Amniotic epithelial cell (primary cell): ENCODE results near the gene TMEM101.
A peak's percentile ranks its signal among the peaks of the same experiment; 100 is the strongest.
"Not testable (repeated sequence)": the region's sequence is repeated elsewhere in the genome, so short reads cannot be mapped to it uniquely, and the experiment has no call there.

Source experiments
- DNase-seq: peaks from one replicate; pipeline ENCODE4 v3.0.0-alpha.2; 2010; ENCODE audit warnings: low read depth

Gene TMEM101

DNA sequence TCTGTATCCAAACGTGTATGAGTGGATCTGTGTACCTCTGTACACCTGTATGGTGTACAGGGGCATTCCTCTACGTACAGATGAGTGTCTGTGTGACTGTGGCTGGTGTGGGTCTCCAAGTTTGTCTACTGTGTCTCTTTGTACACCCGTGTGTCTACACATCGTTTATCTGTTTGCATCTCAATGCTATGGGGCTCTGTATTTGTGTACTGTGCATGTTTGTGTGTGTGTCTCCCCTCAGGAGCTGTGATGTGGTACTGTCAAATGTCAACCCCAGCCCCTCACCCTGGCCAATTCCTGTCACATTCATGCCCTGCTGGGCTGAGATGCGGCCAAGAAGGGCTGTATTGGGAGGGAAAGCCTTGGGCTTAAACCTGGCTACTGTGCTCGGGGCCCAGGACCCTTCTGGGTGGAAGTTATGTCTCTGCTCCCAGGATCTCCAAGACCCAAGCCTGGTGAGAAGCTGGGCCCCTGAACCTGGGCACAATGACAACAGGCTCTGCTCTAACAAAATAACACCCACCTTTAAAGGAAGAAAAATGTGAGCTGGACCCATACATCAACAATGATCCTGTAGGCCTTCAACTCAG is 13.8 kb downstream of the TMEM101 start:
- DNase-seq = no peak

DNA sequence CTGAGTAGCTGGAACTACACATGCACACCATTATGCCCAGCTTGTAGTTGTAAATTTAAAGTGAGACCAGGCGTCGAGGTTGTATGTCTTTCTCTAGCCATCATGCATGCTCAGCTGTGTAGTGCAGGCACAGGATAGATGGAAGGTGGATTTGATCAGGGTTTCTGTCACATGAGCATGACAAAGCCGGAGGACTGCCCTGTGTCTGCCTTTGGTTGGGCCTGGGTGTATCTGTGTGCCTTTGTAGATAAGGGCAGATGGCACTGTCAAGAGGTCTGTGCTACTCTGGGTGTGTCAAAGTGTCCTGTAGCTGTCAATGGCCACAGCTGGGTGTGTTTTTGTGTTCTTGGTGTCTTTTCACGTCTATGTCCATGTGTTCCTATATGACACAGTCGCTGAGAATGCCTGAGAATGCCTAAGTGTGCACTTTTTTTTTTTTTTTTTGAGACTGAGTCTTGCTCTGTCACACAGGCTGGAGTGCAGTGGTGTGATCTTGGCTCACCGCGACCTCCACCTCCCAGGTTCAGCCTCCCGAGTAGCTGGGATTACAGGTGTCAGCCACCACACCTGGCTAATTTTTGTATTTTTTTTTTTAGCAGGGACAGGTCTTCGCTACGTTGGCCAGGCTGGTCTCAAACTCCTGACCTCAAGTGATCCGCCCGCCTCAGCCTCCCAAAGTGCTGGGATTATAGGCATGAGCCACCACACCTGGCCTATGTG is 14.5 kb downstream of the TMEM101 start:
- no peak for DNase-seq

DNA sequence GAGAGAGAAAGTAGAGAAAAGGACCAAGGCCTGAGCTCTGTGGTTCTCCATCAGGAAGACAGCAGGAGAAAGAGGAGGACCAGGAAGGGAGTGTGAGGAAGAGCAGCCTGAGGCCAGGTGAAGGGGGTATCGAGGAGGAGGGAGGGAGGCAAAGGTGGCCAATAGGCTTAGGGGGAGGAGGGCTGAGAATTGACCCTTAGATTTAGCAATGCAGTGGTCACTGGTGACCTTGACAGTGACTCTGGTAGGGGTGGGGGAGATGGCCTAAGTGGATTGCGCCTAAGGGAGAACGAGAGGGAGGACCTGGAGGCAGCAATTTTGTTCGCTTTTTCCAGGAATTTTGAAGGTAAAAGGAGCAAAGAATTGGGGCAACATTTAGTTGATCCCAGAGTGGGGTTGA is 15.7 kb downstream of the TMEM101 start:
- no peak for DNase-seq

DNA sequence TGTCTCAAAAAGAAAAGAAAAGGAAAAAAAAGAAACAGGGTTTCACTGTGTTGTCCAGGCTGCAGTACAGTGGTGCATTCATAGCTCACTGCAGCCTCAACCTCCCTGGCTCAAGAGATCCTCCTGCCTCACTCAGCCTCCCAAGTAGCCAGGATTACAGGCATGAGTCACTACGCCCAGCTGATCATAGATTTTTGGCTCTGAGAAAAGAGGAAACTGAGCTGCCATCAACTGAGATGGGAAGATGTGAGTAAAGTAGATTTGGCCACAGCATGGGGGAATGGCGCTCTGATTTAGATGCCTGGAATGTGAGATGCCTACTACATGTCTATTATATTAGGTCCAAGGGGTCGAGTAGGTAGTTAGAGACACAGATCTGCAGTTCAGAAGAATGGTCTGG is 16.2 kb downstream of the TMEM101 start:
- DNase-seq = peak; percentile 41

DNA sequence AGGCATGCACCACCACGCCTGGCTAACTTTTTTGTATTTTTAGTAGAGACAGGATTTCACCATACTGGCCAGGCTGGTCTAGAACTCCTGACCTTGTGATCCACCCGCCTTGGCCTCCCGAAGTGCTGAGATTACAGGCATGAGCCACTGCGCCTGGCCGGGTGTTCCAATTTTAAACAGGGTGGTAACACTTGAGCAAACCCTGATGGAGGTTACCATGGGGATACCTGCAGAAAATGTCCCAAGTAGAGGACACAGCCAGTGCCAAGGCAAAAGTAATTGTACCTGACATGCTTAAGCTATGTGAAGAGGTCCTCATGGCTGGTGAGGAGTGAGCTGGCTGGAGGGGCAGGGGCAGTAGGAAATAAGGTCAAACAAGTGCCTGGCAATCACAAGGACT is 17.6 kb downstream of the TMEM101 start:
- DNase-seq = not testable (repeated sequence)

DNA sequence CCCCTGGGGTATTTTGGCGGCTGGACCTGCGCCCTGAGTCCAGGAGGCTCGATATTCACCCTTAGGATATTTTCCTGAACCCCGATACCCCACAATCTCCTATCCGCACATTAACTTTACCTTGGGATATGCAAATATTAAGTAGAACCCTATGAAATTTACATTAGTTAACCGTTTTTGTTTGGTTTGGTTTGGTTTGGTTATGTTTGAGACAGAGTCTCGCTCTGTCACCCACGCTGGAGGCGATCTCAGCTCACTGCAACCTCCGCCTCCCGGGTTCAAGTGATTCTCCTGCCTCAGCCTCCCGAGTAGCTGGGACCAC is 19.7 kb downstream of the TMEM101 start:
- DNase-seq = no peak

DNA sequence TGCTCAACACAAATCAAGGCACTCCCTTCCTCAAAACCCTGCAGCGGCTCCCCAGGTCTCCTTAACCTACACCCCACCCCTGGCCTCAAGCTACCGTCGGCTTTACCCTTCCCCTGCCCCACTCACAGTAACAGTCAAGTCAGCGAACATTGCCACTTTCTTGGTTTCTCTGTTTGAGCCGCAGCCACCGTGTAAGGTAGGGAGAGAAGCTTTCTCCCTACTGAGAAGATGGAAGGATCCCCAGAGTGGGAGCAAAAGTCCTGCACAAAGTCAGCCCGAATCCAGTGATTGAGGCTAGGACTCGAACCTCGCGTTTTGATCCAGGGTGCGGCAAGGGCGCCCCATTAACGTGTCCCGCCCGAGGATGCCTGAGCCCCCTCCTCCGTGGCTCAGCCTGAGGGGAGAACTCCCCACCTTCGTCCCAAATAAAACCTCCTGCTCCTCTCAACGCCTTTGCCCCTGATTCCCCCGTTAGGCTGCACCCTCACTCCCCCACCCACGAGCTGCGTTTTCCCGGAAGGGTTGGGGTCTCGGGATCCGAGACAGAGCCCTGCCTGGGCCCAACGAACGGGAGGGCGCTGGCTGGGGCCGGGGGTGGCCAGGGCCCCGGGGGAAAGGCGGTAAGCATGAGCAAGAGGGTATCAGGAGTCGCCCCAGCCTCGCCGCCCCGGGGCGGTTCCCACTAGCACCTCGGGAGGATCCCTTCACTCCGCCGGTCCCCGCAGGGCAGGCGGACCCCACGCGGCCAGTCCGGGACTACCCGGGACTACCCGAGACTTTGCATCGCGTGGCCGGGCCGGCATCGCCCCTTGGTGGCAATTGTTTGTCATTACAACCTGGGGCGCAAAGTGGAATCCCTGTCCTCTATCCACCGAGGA is 20.3 kb downstream of the TMEM101 start:
- DNase-seq = peak; percentile 32

DNA sequence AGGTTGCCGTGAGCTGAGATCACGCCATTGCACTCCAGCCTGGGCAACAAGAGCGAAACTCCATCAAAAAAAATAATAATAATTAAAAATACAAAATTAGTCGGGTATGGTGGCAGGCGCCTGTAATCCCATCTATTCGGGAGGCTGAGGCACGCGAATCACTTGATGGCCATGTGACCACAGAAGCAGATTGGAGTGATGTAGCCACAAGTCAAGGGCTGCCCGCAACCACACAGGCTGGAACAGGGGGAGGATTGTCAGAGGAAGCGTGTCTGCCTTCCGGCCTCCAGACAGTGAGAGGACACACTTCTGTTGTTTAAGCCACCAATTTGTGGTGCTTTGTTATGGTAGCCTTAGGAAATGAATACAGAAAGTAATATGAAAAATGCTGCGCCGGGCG is 22.1 kb downstream of the TMEM101 start:
- no peak for DNase-seq

DNA sequence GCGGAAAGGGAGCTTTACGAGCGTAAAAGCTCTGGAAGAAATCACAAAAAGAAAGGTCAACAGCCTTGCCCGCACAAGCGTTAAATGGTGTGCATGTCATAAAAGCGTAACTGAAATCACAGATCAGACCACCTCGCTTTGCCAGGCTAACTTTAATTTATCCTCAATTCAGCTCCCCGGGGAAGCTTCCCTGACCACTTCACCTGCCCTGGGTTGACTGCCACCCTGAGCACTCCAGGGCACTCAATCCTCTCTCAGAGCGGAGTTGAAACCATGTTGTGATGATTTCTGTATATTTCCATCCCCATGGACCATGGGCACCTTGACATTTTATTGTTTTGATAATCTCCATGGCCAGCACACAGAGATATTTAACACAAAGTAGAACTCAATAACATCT is 26.5 kb downstream of the TMEM101 start:
- DNase-seq = no peak

DNA sequence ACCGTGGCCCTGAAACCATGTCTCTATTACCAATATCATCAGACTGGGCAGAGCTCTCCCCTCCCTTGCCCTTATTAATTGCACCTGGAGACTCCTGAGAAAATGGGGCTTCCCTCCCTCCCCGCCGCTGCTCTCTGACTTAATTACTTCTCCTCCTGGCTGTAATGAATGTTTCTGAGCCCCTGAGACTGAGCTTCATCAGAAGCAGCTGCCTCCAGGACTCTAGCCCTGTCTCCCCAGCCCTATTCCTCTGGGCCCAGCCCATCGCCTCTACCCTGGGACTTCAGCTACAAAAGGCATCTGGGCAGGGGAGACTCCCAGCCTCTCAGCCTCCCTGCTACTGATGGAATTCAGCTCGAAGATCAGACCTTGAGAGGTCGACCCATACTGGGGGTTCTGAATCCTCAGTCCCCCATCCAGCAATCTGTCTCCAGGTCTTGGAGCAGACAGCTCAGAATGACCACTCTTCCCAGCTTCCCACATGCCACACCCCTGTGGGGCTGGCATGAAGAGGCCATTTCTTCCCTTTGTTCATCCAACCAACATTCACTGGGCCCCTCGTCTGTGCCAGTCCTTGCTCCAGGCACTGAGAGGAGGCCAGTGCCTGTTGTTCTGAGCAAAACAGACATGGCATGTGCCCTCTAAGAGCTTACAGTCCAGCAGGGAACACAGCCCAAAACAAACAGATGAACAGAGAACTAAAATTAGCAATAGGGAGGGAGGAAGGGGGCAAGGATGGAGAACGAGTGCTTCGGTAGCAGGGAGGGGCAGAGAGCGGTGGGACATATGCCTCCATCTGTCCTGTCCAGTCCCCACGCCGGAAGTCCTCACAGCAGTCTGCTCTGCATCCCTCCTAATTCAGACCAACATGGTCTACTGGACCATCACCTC is 27.4 kb downstream of the TMEM101 start:
- no peak for DNase-seq

DNA sequence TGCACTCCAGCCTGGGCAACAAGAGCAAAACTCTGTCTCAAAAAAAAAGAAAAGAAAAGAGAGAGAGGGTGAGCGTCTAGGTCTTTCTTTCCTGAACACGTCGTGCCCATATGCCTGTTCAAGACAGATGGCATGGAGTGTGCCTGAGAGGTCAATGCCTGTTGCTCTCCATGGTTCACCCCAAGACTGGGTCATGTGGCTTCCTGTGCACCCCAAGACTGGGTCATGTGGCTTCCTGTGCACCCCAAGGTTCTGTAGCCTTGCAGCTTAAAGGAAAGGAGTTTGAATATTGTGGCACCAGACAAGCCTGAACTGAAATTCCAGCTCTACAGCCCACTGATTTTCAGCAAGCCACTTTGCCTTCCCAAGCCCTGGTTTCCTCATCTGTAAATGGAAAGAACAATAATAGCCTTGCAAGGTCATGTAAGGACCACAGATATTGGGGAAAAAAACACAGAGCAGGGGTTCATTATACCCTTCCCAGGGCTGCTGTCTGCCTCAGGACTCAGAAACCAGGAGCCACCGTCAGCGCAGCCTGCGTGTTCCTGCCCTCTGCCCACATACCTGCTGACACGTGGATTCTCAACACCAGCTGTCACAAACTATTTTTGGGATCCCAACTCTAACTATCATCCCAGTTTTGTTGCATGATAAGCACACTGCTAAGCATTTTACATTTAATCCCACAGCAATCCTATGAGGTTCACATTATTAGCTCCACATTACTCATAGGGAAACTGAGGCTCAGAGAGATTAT is 28.4 kb downstream of the TMEM101 start:
- no peak for DNase-seq

DNA sequence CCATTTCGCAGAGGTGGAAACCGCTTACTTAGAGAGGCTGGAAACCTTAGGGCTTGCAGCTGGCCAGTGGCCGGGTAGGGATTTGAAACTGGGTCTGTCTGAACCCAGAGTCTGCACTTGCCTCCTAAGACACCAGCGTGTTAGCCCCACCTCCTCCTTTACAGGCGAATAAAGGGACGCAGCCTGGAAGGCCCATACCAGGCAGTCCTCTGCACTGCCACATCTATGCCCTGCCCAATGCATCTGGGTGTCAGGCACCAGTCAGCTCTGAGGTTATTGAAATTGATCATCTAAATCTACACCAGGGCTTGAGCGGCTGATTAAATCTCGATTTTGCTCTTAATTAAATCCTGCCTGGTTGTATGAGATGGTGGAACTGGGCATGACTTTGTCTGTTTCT is 30.2 kb downstream of the TMEM101 start:
- no peak for DNase-seq

DNA sequence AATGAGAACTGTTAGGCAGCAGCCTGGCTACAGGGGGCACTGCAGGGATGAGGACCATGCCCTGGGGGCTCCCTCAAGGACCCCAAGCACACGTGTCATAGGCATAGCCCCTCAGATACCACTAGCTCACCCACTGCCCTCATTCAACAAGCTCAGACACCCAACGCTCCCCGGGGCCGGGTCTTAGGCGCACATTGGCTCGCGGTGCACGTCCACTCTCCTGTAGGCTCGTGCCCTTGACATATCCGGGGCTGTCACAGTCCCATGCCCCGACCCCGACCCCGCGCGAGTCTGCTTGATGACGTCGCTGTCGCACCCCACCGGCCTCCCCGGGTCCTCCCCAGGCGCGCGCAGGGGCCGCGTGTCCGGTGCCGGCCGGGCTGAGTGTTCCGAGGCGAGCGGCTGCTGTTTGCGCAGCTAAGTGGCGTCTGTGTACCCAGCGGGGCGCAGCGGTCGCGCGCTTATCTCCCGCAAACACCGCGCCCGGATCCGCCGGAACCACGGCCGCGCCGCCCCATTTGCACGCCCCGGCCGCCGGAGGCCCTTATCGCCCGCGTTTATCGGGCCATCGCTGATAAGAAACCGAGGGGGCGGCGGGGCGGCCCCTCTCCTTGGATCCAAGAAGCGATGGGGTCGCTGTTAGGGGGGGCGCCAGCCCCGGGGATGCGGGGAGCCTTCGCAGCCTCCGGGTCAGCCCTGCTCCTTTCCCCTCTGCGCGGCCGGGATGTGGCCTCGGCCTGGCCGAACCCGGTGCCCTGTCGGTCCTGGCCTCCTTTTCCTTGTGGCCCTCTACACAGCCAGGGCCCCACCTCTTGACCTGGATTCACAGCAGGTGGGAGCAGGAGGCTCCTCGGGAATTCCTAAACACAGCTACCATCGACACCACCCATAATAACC is 31.0 kb downstream of the TMEM101 start:
- no peak for DNase-seq

DNA sequence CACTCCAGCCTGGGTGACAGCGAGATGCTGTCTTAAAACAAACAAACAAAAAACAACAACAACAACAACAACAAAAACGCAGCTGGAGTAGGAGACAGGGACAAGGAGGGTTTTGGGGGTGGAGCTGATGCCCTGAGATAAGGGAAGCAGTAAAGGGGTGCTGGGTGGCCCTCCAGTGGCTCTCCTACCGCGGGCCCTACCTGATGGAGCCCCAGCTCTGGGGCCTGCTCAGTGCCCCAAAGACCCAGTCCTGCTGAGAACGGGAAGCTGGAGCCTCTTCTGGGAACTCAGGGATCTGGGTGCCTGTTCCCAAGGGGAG is 31.6 kb downstream of the TMEM101 start:
- no peak for DNase-seq

DNA sequence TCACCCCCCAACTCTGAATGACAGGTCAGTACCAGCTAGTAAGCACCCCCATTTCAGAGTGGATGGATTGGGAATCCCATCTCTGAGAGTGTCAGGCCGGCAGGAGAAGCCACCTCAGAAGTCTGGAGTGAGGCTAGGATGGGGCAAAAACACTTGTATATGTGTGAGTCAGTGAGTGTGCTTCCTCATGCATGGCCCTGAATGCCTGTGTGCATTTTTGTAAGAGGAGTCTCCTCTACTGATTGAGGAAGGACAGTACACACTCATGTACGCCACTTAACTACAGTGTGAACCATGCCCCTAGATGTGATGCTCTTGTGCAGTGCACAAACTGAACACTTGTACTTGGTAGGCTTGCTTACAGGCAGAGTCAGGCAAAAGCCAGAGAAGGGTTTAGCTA is 32.6 kb downstream of the TMEM101 start:
- no peak for DNase-seq

DNA sequence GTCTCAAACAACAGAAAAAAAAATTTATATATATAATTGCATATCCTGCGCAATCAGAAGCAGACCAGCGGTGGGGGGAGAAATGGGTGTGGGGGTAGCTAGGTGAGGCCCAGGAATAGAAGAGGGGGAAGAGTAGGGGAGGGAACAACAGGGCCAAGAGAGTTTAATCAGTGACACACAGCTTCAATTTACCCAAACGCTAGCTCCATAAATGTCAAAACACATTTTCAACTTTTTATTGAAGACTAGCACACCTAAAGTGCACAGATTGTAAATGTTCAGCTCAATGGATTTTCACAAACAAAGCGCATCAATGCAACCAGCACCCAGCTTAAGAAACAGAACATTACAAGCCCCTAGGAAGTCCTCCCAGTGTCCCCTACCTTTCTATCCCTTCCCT is 35.1 kb downstream of the TMEM101 start:
- no peak for DNase-seq

DNA sequence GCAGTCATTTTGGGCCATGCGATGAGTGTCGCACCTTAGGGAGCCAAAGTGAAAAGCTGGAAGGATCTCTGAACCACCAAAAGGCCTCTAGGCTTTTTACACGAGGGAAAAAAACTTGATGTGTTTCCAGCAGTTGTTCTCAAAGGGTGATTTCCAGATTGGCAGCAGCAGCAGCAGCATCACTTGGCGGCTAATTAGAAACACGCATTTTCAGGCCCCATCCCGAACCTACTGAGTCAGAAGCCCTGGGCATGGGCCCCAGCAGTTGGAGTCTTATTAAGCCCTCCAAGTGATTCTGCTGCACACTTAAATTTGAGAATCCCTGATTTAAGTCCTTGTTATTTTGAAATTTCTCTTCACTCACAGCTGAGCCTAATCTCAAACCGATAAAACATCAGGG is 35.8 kb downstream of the TMEM101 start:
- DNase-seq = no peak

DNA sequence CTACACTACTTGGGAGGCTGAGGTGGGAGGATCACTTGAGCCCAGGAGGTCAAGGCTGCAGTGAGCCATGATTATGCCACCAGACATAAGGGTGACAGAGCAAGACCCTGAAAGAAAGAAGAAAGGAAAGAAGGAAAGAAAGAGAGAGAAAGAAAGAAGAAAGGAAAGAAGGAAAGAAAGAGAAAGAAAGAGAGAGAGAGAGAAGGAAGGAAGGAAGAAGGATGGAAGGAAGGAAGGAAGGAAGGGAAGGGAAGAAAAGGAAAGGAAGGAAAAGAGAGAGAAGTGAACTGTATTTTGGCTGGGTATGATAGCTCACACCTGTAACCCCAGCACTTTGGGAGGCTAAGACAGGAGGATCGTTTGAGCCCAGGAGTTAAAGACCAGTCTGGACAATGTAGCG is 36.7 kb downstream of the TMEM101 start:
- DNase-seq = no peak

DNA sequence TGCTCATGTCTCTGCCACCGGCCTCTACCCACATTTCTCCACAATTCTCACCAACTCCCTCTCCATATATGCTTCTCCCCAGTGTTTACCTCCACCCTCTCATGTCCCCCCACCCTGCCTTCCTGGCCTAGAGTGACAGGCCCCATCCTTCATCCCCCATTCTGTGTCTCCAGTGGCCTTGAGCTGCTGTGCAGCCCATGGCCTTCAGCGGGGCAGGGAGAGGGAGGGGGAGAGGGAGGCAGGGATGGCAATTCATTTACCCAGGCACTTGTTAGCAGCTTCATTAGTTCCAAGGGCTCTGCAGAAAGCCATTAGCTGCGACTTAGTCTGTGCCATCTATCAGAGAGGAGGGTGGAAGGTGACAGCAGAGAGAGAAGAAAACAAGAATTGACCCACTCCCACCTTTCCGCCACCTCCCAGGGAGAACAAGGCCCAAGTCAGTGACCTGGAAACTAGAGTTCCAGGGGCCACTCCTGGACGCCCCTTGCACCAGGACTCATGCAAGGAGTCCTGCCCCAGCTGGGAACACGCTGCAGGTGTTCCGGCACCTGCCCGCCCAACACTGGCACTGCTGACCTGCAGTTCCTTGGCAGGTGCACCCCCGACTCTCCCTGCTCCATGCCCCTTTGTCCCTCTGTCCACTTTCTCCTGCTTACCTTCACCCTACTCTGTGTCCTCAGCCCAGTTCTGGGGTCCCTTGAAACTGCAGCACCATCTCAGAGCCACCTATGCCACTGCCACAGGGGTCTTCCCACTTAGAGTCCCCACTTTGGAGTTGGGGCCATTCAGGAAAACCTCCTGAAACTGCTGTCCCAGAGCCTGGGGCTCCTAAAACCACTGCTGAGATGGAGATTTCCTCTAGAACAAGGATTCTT is 37.6 kb downstream of the TMEM101 start:
- no peak for DNase-seq

DNA sequence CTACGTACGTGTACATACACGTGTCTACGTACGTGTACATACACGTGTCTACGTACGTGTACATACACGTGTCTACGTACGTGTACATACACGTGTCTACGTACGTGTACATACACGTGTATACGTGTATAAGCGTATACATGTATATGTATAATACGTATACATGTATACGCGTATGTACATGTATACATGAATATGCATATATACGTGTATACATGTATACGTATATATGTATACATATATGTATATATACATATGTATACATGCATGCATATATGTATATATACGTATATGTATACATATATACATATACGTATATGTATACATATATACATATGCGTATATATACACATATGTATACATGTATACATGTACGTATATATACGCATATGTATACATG is 38.9 kb downstream of the TMEM101 start:
- no peak for DNase-seq
